Activated CD4-positive, alpha-beta T cell treated with anti-CD3 and anti-CD28 coated beads, Interleukin-2, Interleukin-6, amounts not matched to agents 100 ng/mL and 50 ng/mL, durations not matched to agents 16 hours and 8 hours (primary cell): ENCODE data around the gene ZNF536.

Experiments
- DNase-seq: peaks from one replicate; pipeline ENCODE4 v3.0.0-alpha.2; 2020

ZNF536 gene

DNA sequence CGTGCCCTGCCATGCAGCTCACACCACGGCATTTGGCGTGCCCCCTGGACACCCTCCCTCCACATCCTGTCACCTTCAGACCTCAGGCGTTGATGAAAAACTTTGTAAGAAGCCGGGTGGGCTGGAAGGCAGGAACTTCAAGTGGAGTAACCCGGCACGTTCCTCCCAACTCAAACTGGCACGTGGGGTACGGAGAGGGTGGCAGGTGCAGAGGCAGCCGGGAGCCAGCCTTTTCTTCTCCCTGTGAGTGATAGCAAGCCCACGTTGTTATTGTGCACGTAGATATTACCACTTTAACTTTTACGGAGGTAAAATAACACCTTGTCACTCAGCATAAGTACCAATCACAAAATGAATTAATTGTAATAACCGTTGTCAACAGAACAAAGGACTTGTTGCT is 198.0 kb downstream of the ZNF536 start:
- no peak for DNase-seq

DNA sequence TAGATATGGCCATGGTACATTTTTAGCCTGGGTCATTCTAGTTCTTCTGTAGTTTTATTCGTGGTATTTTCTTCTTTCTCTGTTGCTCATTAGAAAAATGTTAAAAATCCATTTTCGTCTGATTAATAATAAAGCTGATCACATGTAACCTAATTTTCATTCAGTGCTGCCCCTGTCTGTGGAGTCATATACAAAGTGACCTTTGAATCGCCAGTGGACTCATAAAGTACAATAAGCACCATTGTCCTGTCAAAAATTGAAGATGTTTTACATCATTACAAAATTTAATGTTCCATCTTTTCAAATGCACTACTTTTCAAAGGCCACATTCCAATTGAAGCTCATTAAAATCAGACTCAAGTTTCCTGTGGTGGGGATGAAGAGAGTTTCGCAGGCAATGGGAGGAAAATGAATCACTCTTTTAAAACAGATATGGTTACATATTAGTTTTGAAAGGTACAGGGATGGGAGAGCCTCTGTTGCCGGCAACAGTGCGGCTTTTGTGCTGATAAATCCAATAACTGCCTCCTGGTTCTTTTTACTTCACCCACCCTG is 205.4 kb downstream of the ZNF536 start:
- no peak for DNase-seq

- no peak for DNase-seq
Observed at GRCh38 chr19:30579419-30579818, 207.2 kb downstream of the ZNF536 start.

GRCh38 chr19:30580673-30581072 is 208.5 kb downstream of the ZNF536 start:
- no peak for DNase-seq

DNA sequence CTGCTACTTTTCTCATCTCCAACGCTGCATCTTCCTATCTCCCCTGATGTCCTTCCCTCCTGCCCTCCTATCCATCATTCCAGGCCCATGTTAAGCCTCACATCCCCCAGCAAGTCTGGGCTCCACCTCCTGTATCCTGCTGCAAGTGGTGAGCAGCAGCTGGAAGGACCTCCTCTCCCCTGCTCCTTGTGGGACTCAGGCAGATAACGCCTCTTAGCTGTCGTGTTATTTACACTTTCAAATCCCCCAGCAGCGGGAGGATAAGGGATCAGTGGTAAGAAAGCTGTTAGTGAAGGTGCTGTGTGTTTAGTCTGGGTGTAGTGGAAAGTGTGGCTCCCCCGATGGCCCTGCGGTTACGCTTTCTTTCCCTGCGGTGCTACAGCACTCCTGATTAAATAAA is 211.9 kb downstream of the ZNF536 start:
- DNase-seq: no peak

DNA sequence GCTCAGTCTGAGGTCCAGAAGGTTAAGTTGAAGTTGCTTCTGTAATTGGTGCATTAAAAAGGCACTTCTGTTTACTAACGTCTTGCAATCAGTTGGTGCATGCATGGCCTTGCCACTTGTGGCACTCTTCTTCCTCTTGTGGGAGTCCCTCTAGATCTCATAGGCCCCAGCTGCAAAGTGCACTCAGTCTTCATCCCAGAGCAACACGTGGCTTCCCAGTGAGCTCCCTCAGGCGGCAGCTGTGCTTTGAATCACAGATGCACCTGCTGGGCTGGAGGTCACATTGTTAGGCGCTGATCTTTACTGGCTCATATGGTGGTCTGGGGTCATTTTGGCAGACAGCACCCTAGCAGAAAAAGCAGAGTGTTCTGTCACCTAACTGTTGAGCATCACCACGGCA is 215.7 kb downstream of the ZNF536 start:
- no peak for DNase-seq

GRCh38 chr19:30590596-30591229 is 218.5 kb downstream of the ZNF536 start:
- no peak for DNase-seq

- DNase-seq: no peak
Observed at GRCh38 chr19:30593356-30593755, 221.2 kb downstream of the ZNF536 start.

DNA sequence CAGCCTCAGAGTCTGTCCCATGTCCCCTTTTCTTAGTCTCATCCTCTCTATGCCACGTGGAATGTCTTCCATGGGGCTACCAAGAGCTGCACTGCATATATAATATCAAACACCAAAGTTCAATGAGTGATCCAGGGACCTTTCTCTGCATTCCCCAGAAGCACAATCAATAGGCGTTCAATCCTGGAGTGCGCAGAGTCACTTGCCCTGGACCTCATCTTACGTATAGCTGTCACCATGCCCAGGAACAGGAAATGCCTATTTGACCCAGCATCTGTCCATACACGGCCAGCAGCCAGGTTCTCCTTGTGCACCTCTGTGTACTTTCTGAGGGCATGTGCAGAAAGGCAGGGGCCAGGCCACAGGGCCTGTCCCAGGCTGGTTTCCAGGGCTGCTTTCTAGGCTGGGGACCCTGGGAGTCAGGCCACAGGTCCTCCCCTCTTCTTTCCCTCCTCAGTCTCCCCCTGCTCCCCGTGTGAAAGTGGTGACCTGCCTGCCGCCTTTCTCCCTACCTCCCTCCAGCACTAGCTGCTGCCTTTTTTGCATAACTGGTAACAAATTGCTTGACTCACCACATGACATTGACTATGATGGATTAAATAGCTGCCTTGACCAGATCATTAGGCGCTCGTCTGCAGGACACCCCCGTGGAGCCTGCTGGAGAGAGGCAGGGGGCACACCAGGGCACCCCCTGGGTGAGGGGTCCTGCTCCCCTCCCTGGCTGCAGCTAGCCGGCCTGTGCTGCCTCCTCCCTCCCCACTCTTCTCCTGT is 222.0 kb downstream of the ZNF536 start:
- no peak for DNase-seq

DNA sequence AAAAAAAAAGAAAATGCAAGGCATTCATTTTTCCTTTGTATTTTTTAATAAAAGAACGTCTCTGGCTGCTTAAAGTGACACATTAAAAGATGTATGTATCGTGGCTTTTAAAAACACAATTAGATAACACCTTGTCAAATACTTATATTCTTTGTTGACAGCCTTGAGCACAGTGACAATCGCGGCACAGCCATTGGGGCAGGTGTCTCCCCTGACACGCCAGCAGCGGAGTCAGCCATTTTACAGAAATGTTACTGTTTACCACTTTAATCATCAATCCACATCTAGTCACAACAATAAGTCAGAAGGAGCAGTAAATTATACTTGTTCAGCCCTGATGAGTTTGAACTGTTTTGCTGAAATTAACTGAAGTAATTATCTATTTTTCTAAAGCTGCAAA is 224.1 kb downstream of the ZNF536 start:
- DNase-seq: no peak

GRCh38 chr19:30596813-30597399 is 224.7 kb downstream of the ZNF536 start:
- DNase-seq: no peak

DNA sequence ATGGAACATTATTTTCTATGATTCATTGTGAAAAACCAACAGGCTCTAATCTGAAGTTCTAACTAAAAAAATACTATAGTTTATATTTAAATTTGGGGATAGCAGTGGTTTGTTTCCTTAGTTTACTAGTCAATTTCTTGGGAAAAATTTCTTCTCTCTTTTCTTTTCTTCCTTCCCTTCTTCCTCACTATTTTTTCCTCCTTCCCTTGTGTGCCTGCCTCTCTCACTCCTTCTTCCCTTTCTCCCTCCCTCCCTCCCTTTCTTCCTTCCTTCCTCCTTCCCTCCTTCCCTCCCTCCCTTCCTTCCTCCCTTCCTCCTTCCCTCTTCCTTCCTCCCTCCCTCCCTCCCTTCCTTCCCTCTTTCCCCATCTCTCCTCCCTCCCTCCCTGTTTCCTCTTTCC is 226.5 kb downstream of the ZNF536 start:
- DNase-seq: no peak

DNA sequence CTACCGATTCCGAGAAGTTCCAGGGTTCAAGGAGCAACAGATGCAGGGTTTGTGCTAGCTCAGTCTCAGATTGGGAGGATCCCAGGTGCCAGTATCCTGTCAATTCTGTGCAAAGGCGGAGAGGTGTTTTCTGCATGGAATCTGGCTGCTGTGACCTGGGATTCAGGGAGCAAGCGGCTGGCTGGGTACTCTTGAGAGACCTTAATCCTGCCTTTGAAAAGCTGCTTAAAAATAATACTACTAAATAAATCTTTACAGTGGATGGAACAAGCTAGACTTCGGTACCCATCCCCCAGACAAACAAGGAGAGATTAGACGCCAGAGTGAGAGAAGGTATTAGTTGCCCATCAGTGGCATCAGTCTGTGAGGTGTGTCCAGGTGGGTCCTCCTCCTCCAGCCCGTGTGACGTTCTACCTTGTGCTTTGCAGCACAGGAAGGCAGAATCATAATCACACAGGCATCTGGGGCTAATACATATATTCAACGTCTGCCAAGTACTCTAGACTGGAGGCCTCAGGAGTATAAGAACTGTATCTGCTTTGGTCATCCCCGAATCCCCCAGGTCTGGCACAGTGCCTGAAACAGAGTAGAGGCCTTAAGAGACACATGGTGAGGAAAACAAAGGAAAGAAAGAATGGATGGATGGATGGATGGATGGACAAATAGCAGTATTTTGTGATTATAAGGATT is 230.6 kb downstream of the ZNF536 start:
- DNase-seq: no peak

DNA sequence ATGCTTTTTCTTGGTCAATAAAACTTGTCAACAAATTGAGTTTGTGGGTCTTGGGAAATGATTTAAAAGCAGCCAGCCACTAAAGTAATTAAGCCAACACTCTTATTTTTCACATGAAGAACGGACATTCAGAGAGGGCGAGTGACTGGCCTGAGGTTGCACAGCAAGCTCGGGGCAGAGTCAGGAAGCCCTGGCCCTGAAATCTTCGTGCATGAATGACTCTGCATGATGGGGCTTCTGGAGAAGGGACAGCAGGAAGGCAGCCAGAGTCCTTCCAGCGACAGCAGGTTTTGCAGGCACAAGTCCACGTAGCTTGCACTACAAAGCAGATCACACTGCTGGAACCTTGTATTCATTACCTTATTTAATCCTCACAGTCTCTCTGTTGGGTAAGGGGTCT is 232.5 kb downstream of the ZNF536 start:
- DNase-seq: no peak

GRCh38 chr19:30605333-30605732 is 233.1 kb downstream of the ZNF536 start:
- DNase-seq: no peak

GRCh38 chr19:30606114-30607050 is 234.2 kb downstream of the ZNF536 start:
- DNase-seq: no peak
